CD4-positive, CD25-positive, alpha-beta regulatory T cell (primary cell): Measurements from ENCODE around the gene FAM3B. TPM values are rescaled to one million over a fixed set of nuclear protein-coding genes. Genes with fewer than 3 reads are reported as not detected.
"Not testable (repeated sequence)": the region's sequence is repeated elsewhere in the genome, so short reads cannot be mapped to it uniquely, and the experiment has no call there.

Experiments used
- ATAC-seq, 2 donors: fragments of 150-1000 bp; cut with Tn5 transposase; one replicate each; pipeline ENCODE4 v1.10.0; 2021; ENCODE audit warnings: low read depth in 2 of 2, moderate number of reproducible peaks in 2 of 2, moderate library complexity in 1 of 2
- DNase-seq, 3 donors: peaks; one replicate each; pipeline versions ENCODE4 v3.0.0 to v3.0.0-alpha.2; 2012 to 2022; ENCODE audit warnings: mixed read lengths in 1 of 3
- H3K27ac ChIP-seq: one replicate; pipeline ENCODE4 v1.7.0; 2013; ENCODE audit warnings: mild to moderate bottlenecking, low read length; ENCODE audit not compliant: insufficient read depth, poor library complexity, severe bottlenecking
- H3K27me3 ChIP-seq: one replicate; pipeline ENCODE4 v1.7.0; 2013; ENCODE audit warnings: low read length; ENCODE audit not compliant: control insufficient read depth, insufficient read depth
- H3K36me3 ChIP-seq: one replicate; pipeline ENCODE4 v1.7.0; 2013; ENCODE audit warnings: mild to moderate bottlenecking, low read length, moderate library complexity; ENCODE audit not compliant: control insufficient read depth, insufficient read depth
- H3K4me1 ChIP-seq: 2 replicates; pipeline ENCODE4 v1.7.0; 2013; ENCODE audit warnings: mild to moderate bottlenecking, low read length; ENCODE audit not compliant: insufficient read depth, control insufficient read depth, poor library complexity, severe bottlenecking
- H3K4me3 ChIP-seq: one replicate; pipeline ENCODE4 v1.7.0; 2013; ENCODE audit warnings: low read depth, mild to moderate bottlenecking, low read length, moderate library complexity
- H3K9me3 ChIP-seq, 2 experiments: 1 replicate in 1 of 2; 2 replicates in 1 of 2; pipeline ENCODE4 v1.7.0; 2013; ENCODE audit warnings: low read length in 2 of 2, mild to moderate bottlenecking in 1 of 2, moderate library complexity in 1 of 2; ENCODE audit not compliant: control insufficient read depth in 2 of 2
- H3K27ac Mint-ChIP-seq, 3 donors: one replicate each; pipeline ENCODE4 v1.8.0; 2020 to 2022; ENCODE audit warnings: mild to moderate bottlenecking in 3 of 3, mixed read lengths in 3 of 3, moderate library complexity in 2 of 3
- H3K27me3 Mint-ChIP-seq: one replicate; pipeline ENCODE4 v1.8.0; 2022; ENCODE audit warnings: mild to moderate bottlenecking, mixed read lengths
- H3K36me3 Mint-ChIP-seq: one replicate; pipeline ENCODE4 v1.8.0; 2020; ENCODE audit warnings: mixed read lengths
- H3K4me1 Mint-ChIP-seq, 4 donors: one replicate each; pipeline ENCODE4 v1.8.0; 2020 to 2022; ENCODE audit warnings: mixed read lengths in 4 of 4, mild to moderate bottlenecking in 1 of 4
- H3K4me3 Mint-ChIP-seq, 4 donors: one replicate each; pipeline ENCODE4 v1.8.0; 2020 to 2022; ENCODE audit warnings: mild to moderate bottlenecking in 4 of 4, mixed read lengths in 4 of 4, moderate library complexity in 3 of 4
- H3K9me3 Mint-ChIP-seq, 7 donors: one replicate each; pipeline ENCODE4 v1.8.0; 2020 to 2022; ENCODE audit warnings: mixed read lengths in 7 of 7, mild to moderate bottlenecking in 3 of 7, moderate library complexity in 2 of 7
- polyA plus RNA-seq, 4 donors: library from polyadenylated mRNA; unstranded; fragments of 300-500 nt; fragmentation: Illumina TruSeq; gene quantifications; one replicate each; pipeline ENCODE4 v1.2.3, GENCODE V29; 2021
- total RNA-seq: library from RNA; stranded (reverse); gene quantifications from one replicate; pipeline ENCODE4 v1.2.3, GENCODE V29; 2022

Gene FAM3B
- total and polyA plus RNA-seq, 5 donors from 2014 or later: not detected

DNA sequence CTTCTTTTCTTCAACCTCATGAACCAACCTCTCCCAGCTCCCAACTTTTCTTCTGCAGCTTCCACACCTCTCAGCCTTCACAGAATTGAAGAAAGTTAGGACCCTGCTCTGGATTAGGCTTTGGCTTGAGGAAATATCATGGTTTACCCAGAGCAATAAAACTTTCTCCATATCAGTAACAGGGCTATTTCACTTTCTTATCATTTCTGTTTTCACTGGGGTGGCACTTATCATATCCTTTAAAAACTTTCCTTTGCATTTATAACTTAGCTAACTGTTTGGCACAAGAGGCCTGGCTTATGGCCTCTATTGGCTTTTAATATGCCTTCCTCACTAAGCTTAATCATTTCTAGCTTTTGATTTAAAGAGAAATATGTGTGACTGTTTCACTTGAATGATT is 9.4 kb upstream of the FAM3B start:
- no peak overlapping the region for H3K4me3 ChIP-seq
- no peak for ATAC-seq
- DNase-seq: no peak
- H3K4me3 Mint-ChIP-seq: no peak overlapping the region
- H3K36me3 ChIP-seq: no peaks in the 10 kb centered on the region
- H3K4me1 Mint-ChIP-seq: no peaks in the 10 kb centered on the region
- H3K27ac ChIP-seq: no peak overlapping the region
- H3K9me3 Mint-ChIP-seq: peaks cover 0 to 3% (median 0%) of the 10 kb centered on the region in 7 donors
- H3K36me3 Mint-ChIP-seq: no peaks in the 10 kb centered on the region
- no peak overlapping the region for H3K27ac Mint-ChIP-seq
- H3K27me3 ChIP-seq: peaks cover 2% of the 10 kb centered on the region
- no peaks in the 10 kb centered on the region for H3K4me1 ChIP-seq
- H3K27me3 Mint-ChIP-seq: peaks cover 35% of the 10 kb centered on the region
- peaks cover 0 to 2% of the 10 kb centered on the region in 2 experiments for H3K9me3 ChIP-seq

- H3K36me3 Mint-ChIP-seq, H3K4me1 ChIP-seq, H3K27ac ChIP-seq, H3K36me3 ChIP-seq, H3K9me3 Mint-ChIP-seq, H3K4me3 ChIP-seq, H3K27ac Mint-ChIP-seq, H3K9me3 ChIP-seq, H3K4me1 Mint-ChIP-seq, DNase-seq, ATAC-seq, H3K4me3 Mint-ChIP-seq: not testable (repeated sequence)
- H3K27me3 Mint-ChIP-seq: peaks cover 53% of the 10 kb centered on the region
- H3K27me3 ChIP-seq: peaks cover 20% of the 10 kb centered on the region
These were observed 3.1 kb upstream of the FAM3B start for GRCh38 chr21:41313285-41314164.

DNA sequence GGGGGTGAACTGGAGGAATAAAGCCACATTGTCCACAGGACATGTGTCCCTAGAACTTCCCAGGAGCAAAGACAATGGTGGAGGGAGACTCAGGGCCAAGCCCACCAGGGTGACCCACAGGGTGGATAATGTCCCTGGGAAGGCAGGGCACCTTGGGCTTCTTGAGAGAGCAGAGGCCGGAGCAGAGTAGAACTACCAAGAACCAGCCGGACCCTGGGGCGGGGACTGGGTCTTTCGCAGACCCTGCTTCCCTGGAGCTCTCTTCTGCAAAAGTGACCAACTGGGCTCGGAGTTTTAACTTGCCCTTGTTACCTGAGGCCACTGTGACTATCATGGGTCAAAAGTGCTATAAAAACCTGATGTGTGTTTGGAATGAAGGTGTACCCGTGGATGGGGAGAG is 875 bp upstream of the FAM3B start:
- H3K27ac ChIP-seq: no peak overlapping the region
- DNase-seq (no peak), ATAC-seq (no peak)
- H3K9me3 ChIP-seq: no peaks in the 10 kb centered on the region
- H3K4me1 ChIP-seq: no peaks in the 10 kb centered on the region
- Mint-ChIP-seq H3K27me3 (peaks cover 40% of the 10 kb centered on the region), H3K36me3 (no peaks in the 10 kb centered on the region), H3K4me1 (peaks cover 0 to 3% (median 1%) of the 10 kb centered on the region in 4 donors), H3K27ac (no peak overlapping the region), H3K4me3 (no peak overlapping the region), H3K9me3 (peaks cover 0 to 2% (median 0%) of the 10 kb centered on the region in 7 donors)
- H3K4me3 ChIP-seq: no peak overlapping the region
- no peaks in the 10 kb centered on the region for H3K36me3 ChIP-seq
- H3K27me3 ChIP-seq: peaks cover 20% of the 10 kb centered on the region

GRCh38 chr21:41317063-41317392 is 427 bp downstream of the FAM3B start:
- no peak for ATAC-seq
- H3K36me3 ChIP-seq: no peaks in the 10 kb centered on the region
- no peak for DNase-seq
- Mint-ChIP-seq H3K27ac (no peak overlapping the region), H3K36me3 (no peaks in the 10 kb centered on the region), H3K4me3 (no peak overlapping the region), H3K4me1 (peaks cover 0 to 3% (median 1%) of the 10 kb centered on the region in 4 donors), H3K27me3 (peaks cover 40% of the 10 kb centered on the region), H3K9me3 (peaks cover 0 to 3% (median 0%) of the 10 kb centered on the region in 7 donors)
- no peaks in the 10 kb centered on the region for H3K4me1 ChIP-seq
- H3K27me3 ChIP-seq: peaks cover 20% of the 10 kb centered on the region
- no peaks in the 10 kb centered on the region for H3K9me3 ChIP-seq
- no peak overlapping the region for H3K27ac ChIP-seq
- H3K4me3 ChIP-seq: no peak overlapping the region

DNA sequence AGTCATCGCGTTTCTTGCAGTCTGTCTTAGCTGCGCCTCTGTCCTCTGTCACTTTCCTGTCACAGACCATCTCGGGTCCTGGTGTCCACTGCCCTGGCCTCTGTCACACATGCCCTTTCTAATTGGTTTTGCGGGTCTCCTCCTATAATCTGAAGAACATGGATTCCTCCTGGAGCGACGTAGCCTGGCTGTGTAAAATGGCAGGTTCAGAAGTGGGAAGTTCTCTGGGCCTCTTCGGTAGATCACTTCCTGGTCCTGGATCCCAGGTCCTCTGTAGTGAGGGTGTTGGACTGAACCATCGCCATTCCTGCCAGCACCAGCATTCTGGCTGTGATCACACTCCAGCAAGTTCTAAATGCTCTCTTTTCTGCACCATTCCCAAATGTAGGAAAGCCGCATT is 857 bp downstream of the FAM3B start:
- Mint-ChIP-seq H3K4me3 (no peak overlapping the region), H3K36me3 (no peaks in the 10 kb centered on the region), H3K27me3 (peaks cover 43% of the 10 kb centered on the region)

GRCh38 chr21:41318218-41318617 is 1.6 kb downstream of the FAM3B start:
- H3K4me3 Mint-ChIP-seq: no peak overlapping the region
- H3K36me3 Mint-ChIP-seq: no peaks in the 10 kb centered on the region
- DNase-seq (no peak), ATAC-seq (no peak)
- Histone ChIP-seq H3K27ac (no peak overlapping the region), H3K4me1 (no peaks in the 10 kb centered on the region), H3K27me3 (peaks cover 17% of the 10 kb centered on the region), H3K9me3 (no peaks in the 10 kb centered on the region), H3K4me3 (no peak overlapping the region), H3K36me3 (no peaks in the 10 kb centered on the region)
- H3K4me1 Mint-ChIP-seq: peaks cover 0 to 3% (median 1%) of the 10 kb centered on the region in 4 donors
- no peak overlapping the region for H3K27ac Mint-ChIP-seq
- peaks cover 0 to 3% (median 0%) of the 10 kb centered on the region in 7 donors for H3K9me3 Mint-ChIP-seq
- H3K27me3 Mint-ChIP-seq: peaks cover 43% of the 10 kb centered on the region

More for the DNA sequence above, 857 bp downstream of the FAM3B start:
- Histone ChIP-seq H3K27ac (no peak overlapping the region), H3K36me3 (no peaks in the 10 kb centered on the region), H3K27me3 (peaks cover 20% of the 10 kb centered on the region), H3K9me3 (no peaks in the 10 kb centered on the region), H3K4me1 (no peaks in the 10 kb centered on the region), H3K4me3 (no peak overlapping the region)
- no peak for ATAC-seq
- Mint-ChIP-seq H3K9me3 (peaks cover 0 to 3% (median 0%) of the 10 kb centered on the region in 7 donors), H3K27ac (no peak overlapping the region), H3K4me1 (peaks cover 0 to 3% (median 1%) of the 10 kb centered on the region in 4 donors)
- DNase-seq: no peak

- peaks cover 38% of the 10 kb centered on the region for H3K27me3 Mint-ChIP-seq
- H3K4me3 Mint-ChIP-seq: no peak overlapping the region
These were observed 2.7 kb downstream of the FAM3B start for GRCh38 chr21:41319273-41319672.

More at GRCh38 chr21:41319273-41319672, 2.7 kb downstream of the FAM3B start:
- H3K4me1 Mint-ChIP-seq: peaks cover 0 to 3% (median 1%) of the 10 kb centered on the region in 4 donors
- H3K27ac ChIP-seq: no peak overlapping the region
- peaks cover 0 to 3% (median 0%) of the 10 kb centered on the region in 7 donors for H3K9me3 Mint-ChIP-seq
- H3K4me3 ChIP-seq: no peak overlapping the region
- peaks cover 17% of the 10 kb centered on the region for H3K27me3 ChIP-seq
- H3K36me3 ChIP-seq: no peaks in the 10 kb centered on the region
- H3K36me3 Mint-ChIP-seq: no peaks in the 10 kb centered on the region
- no peaks in the 10 kb centered on the region for H3K4me1 ChIP-seq
- ATAC-seq (no peak), DNase-seq (no peak)
- no peak overlapping the region for H3K27ac Mint-ChIP-seq
- no peaks in the 10 kb centered on the region for H3K9me3 ChIP-seq
